PC-3 (cell line): ENCODE data around the gene KIRREL1. TPM values are rescaled to one million over a fixed set of nuclear protein-coding genes. Genes with fewer than 3 reads are reported as not detected.

ENCODE experiments used
- ATAC-seq: fragments of 200-7000 bp; cut with Tn5 transposase; 2 replicates; pipeline ENCODE4 v1.9.1; 2020; ENCODE audit warnings: mild to moderate bottlenecking, moderate library complexity
- BruUV-seq: library from RNA; stranded (reverse); fragments of 400-500 nt; replicated peaks from 2 replicates; lab custom pipeline; 2021; lab: Mats Ljungman, UMichigan
- CTCF ChIA-PET: fragments of 300-600 bp; sonication (Branson Sonifier 250); formaldehyde crosslinking; loops from one replicate; lab custom pipeline; 2022; ENCODE audit warnings: antibody characterized with exemption; lab: Charles Lee
- POLR2A ChIA-PET: fragments of 300-600 bp; sonication (Branson Sonifier 250); formaldehyde crosslinking; loops from one replicate; lab custom pipeline; 2022; ENCODE audit warnings: antibody characterized with exemption; ENCODE audit not compliant: unreplicated experiment; lab: Charles Lee
- DNase-seq: peaks from one replicate; pipeline ENCODE4 v3.0.0-alpha.2; 2015
- H2AFZ ChIP-seq: fragments of 300-600 bp; sonication (generic); 2 replicates; pipeline ENCODE4 v1.6.0; 2016; ENCODE audit warnings: antibody characterized with exemption, low read length
- H3F3A ChIP-seq: fragments of 300-600 bp; sonication (generic); one replicate; pipeline ENCODE4 v1.6.0; 2017; ENCODE audit warnings: antibody characterized with exemption, low read length, control low read depth, mild to moderate bottlenecking; ENCODE audit not compliant: unreplicated experiment
- H3K27ac ChIP-seq: fragments of 300-600 bp; sonication (generic); 2 replicates; pipeline ENCODE4 v1.5.1; 2016; ENCODE audit warnings: mild to moderate bottlenecking, low read length
- H3K27me3 ChIP-seq: fragments of 300-600 bp; sonication (generic); 2 replicates; pipeline ENCODE4 v1.6.1; 2016; ENCODE audit warnings: low read length, mixed read lengths
- H3K36me3 ChIP-seq: fragments of 300-600 bp; sonication (generic); 2 replicates; pipeline ENCODE4 v1.6.1; 2016; ENCODE audit warnings: low read depth, mixed run types, low read length, mixed read lengths
- H3K4me1 ChIP-seq: fragments of 300-600 bp; sonication (generic); 2 replicates; pipeline ENCODE4 v1.5.1; 2016; ENCODE audit warnings: low read length; ENCODE audit not compliant: insufficient read depth
- H3K4me2 ChIP-seq: fragments of 300-600 bp; sonication (generic); 2 replicates; pipeline ENCODE4 v1.6.0; 2016; ENCODE audit warnings: low read length
- H3K4me3 ChIP-seq: fragments of 300-600 bp; sonication (generic); 2 replicates; pipeline ENCODE4 v1.5.1; 2016; ENCODE audit warnings: mild to moderate bottlenecking, low read length, mixed read lengths
- H3K79me2 ChIP-seq: fragments of 300-600 bp; sonication (generic); 2 replicates; pipeline ENCODE4 v1.6.1; 2017; ENCODE audit warnings: low read length, mixed read lengths
- H3K9ac ChIP-seq: fragments of 300-600 bp; sonication (generic); 2 replicates; pipeline ENCODE4 v1.6.0; 2016; ENCODE audit warnings: mild to moderate bottlenecking, low read length
- H3K9me2 ChIP-seq: fragments of 300-600 bp; sonication (generic); replicated peaks from 2 replicates; pipeline ENCODE4 v1.6.1; 2016; ENCODE audit warnings: mixed run types, low read length, mixed read lengths
- H3K9me3 ChIP-seq: fragments of 300-600 bp; sonication (generic); 2 replicates; pipeline ENCODE4 v1.6.1; 2016; ENCODE audit warnings: low read length, mixed read lengths
- H4K20me1 ChIP-seq: fragments of 300-600 bp; sonication (generic); 2 replicates; pipeline ENCODE4 v1.6.1; 2016; ENCODE audit warnings: low read length, mixed read lengths
- EZH2 ChIP-seq: fragments of 300-600 bp; sonication (generic); IDR thresholded peaks from one replicate; pipeline ENCODE4 v1.6.1; 2017; ENCODE audit warnings: antibody characterized with exemption, mild to moderate bottlenecking, low read length; ENCODE audit not compliant: unreplicated experiment
- EZH2phosphoT487 ChIP-seq: fragments of 300-600 bp; sonication (generic); IDR thresholded peaks from 2 replicates; pipeline ENCODE4 v1.6.1; 2018; ENCODE audit warnings: mild to moderate bottlenecking, antibody characterized with exemption, low read length, borderline replicate concordance
- intact Hi-C: fragments of 100-400 bp; cut with micrococcal nuclease; formaldehyde crosslinking; loops from 2 replicates; pipeline ENCODE4 v1.9.0; 2023
- total RNA-seq: library from RNA; depleted of rRNA; stranded (reverse); fragments of >200 nt; gene quantifications from 2 replicates; pipeline ENCODE4 v1.2.3, GENCODE V29; 2014
- TF ChIP-seq, protein P1 (sequence below): fragments of 300-600 bp; sonication (generic); conservative IDR thresholded peaks from 2 replicates; pipeline ENCODE4 v1.5.1; 2017; ENCODE audit warnings: antibody characterized with exemption, low read depth, mild to moderate bottlenecking, low read length

KIRREL1 gene
- total RNA-seq, 1 experiment from 2014 or later, result 49.8 TPM

GRCh38 chr1:158098256-158098655 lies 104.8 kb downstream of the KIRREL1 start:
- TF ChIP-seq EZH2phosphoT487 (no peak), EZH2 (no peak)
- TF ChIP-seq, protein P1, sequence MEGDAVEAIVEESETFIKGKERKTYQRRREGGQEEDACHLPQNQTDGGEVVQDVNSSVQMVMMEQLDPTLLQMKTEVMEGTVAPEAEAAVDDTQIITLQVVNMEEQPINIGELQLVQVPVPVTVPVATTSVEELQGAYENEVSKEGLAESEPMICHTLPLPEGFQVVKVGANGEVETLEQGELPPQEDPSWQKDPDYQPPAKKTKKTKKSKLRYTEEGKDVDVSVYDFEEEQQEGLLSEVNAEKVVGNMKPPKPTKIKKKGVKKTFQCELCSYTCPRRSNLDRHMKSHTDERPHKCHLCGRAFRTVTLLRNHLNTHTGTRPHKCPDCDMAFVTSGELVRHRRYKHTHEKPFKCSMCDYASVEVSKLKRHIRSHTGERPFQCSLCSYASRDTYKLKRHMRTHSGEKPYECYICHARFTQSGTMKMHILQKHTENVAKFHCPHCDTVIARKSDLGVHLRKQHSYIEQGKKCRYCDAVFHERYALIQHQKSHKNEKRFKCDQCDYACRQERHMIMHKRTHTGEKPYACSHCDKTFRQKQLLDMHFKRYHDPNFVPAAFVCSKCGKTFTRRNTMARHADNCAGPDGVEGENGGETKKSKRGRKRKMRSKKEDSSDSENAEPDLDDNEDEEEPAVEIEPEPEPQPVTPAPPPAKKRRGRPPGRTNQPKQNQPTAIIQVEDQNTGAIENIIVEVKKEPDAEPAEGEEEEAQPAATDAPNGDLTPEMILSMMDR, result no peak
- intact Hi-C loops, result no loop called here
- Histone ChIP-seq H4K20me1 (no peaks in the 10 kb centered on the region), H3K4me1 (peaks cover 8% of the 10 kb centered on the region), H3K36me3 (peaks cover 16% of the 10 kb centered on the region), H3K27ac (no peak overlapping the region), H3K27me3 (no peaks in the 10 kb centered on the region), H3K79me2 (no peaks in the 10 kb centered on the region), H3K9me2 (no peaks in the 10 kb centered on the region), H3K9me3 (no peaks in the 10 kb centered on the region), H2AFZ (no peak overlapping the region), H3F3A (no peaks in the 10 kb centered on the region), H3K4me3 (no peak overlapping the region), H3K4me2 (no peak overlapping the region), H3K9ac (no peak overlapping the region)
- ChIA-PET POLR2A (no interaction called here), CTCF (interaction anchor here (1.4 kb wide), 1 partner anchor 23 kb away, joined by 4 read pairs; no protein-coding TSS in a partner anchor)
- DNase-seq (no peak), ATAC-seq (no peak)
- BruUV-seq, result no TSS peak

DNA sequence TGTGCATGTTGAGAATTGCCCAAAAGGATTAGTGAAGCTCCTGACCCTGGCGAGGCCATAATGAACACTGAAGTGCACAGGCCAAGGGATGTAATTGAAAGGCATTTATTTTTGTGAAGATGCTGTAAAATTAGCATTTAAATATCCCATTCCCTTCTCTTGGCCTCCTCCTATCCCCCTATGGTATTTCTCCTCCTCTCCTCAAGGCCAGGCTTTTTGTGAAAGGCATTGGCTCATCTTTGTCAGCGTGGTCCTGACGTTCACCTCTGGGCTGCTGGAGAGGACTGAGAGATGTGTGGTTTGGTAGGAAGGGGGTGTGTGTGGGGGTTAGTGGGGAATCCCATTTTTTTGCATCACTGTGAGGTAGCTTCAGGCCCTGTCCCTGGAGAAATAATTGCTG lies 105.7 kb downstream of the KIRREL1 start:
- no peak overlapping the region for H3K4me3 ChIP-seq
- H3K79me2 ChIP-seq, result no peaks in the 10 kb centered on the region
- ChIA-PET POLR2A (no interaction called here), CTCF (interaction anchor here (0.6 kb wide), 1 partner anchor 934 kb away, joined by 3 read pairs; no protein-coding TSS in a partner anchor)
- no peak overlapping the region for H3K9ac ChIP-seq
- H3K9me2 ChIP-seq, result no peaks in the 10 kb centered on the region
- H3K4me1 ChIP-seq, result peaks cover 8% of the 10 kb centered on the region
- 0 out of 2 replicates have a peak, but pooled peaks cover 4% of the 10 kb centered on the region for H3K27me3 ChIP-seq
- DNase-seq, result no peak
- no peaks in the 10 kb centered on the region for H4K20me1 ChIP-seq
- H2AFZ ChIP-seq, result no peak overlapping the region
- ATAC-seq, result no peak
- no peaks in the 10 kb centered on the region for H3K9me3 ChIP-seq
- no peaks in the 10 kb centered on the region for H3F3A ChIP-seq
- H3K4me2 ChIP-seq, result no peak overlapping the region
- H3K27ac ChIP-seq, result no peak overlapping the region
- peaks cover 8% of the 10 kb centered on the region; the same call in 1 of the 2 replicates for H3K36me3 ChIP-seq
- BruUV-seq, result no TSS peak
- TF ChIP-seq EZH2, result no peak
- TF ChIP-seq, protein P1, result no peak
- intact Hi-C loops, result no loop called here

- no peak overlapping the region for H3K9ac ChIP-seq
- CTCF ChIA-PET, result interaction anchor here (0.6 kb wide), 1 partner anchor 223 kb away, joined by 4 read pairs; no protein-coding TSS in a partner anchor
- H3F3A ChIP-seq, result no peaks in the 10 kb centered on the region
- peaks cover 8% of the 10 kb centered on the region; the same call in 1 of the 2 replicates for H3K36me3 ChIP-seq
- H3K9me2 ChIP-seq, result no peaks in the 10 kb centered on the region
- H2AFZ ChIP-seq, result no peak overlapping the region
- intact Hi-C loops, result no loop called here
- H3K4me2 ChIP-seq, result no peak overlapping the region
- no peak for DNase-seq
- H3K27me3 ChIP-seq, result 0 out of 2 replicates have a peak, but pooled peaks cover 8% of the 10 kb centered on the region
- H3K4me3 ChIP-seq, result no peak overlapping the region
- no peak for TF ChIP-seq EZH2phosphoT487
- TF ChIP-seq, protein P1, result no peak
- no TSS peak for BruUV-seq
- POLR2A ChIA-PET, result no interaction called here
- peaks cover 8% of the 10 kb centered on the region for H3K4me1 ChIP-seq
- no peaks in the 10 kb centered on the region for H3K9me3 ChIP-seq
- no peaks in the 10 kb centered on the region for H3K79me2 ChIP-seq
- no peaks in the 10 kb centered on the region for H4K20me1 ChIP-seq
- H3K27ac ChIP-seq, result no peak overlapping the region
- no peak for ATAC-seq
Measured at GRCh38 chr1:158100498-158100897, 107.1 kb downstream of the KIRREL1 start.
